Inferior parietal cortex (tissue), 1 donor: ENCODE data around the gene TRIM9.
"Not testable (repeated sequence)": the region's sequence is repeated elsewhere in the genome, so short reads cannot be mapped to it uniquely, and the experiment has no call there.

ENCODE experiments used
- DNase-seq: peaks from one replicate; pipeline ENCODE4 v3.0.0-alpha.2; 2016; ENCODE audit errors: extremely low spot score

The TRIM9 gene

GRCh38 chr14:50963919-50964318, 131.0 kb downstream of the TRIM9 start:
- DNase-seq = no peak

GRCh38 chr14:50961605-50962221, 133.2 kb downstream of the TRIM9 start:
- peak; percentile 43 for DNase-seq

GRCh38 chr14:50957296-50957695, 137.6 kb downstream of the TRIM9 start:
- no peak for DNase-seq

GRCh38 chr14:50956421-50956820, 138.5 kb downstream of the TRIM9 start:
- not testable (repeated sequence) for DNase-seq

GRCh38 chr14:50955373-50956043, 139.4 kb downstream of the TRIM9 start:
- peak; percentile 49 for DNase-seq

- peak; percentile 75 for DNase-seq
Measured at GRCh38 chr14:50954811-50955372, 140.0 kb downstream of the TRIM9 start.

- no peak for DNase-seq
Measured at GRCh38 chr14:50953502-50953901, 141.4 kb downstream of the TRIM9 start.

GRCh38 chr14:50951032-50951431, 143.9 kb downstream of the TRIM9 start:
- DNase-seq = no peak

- DNase-seq = no peak
Measured at GRCh38 chr14:50948205-50948604, 146.7 kb downstream of the TRIM9 start.

- DNase-seq = no peak
Measured at GRCh38 chr14:50947446-50947845, 147.5 kb downstream of the TRIM9 start.

- DNase-seq = no peak
Measured at GRCh38 chr14:50946234-50946935, 148.5 kb downstream of the TRIM9 start.

- no peak for DNase-seq
Measured at GRCh38 chr14:50944647-50945413, 150.1 kb downstream of the TRIM9 start.

- DNase-seq = no peak
Measured at GRCh38 chr14:50943943-50944646, 150.8 kb downstream of the TRIM9 start, which contains the start of gene PYGL. Gene PYGL, minus strand, starts transcription at chr14:50944483. Its CDS starts 80 bp downstream, at chr14:50944403.

GRCh38 chr14:50943261-50943942, 151.5 kb downstream of the TRIM9 start:
- no peak for DNase-seq

GRCh38 chr14:50941638-50942037, 153.3 kb downstream of the TRIM9 start:
- not testable (repeated sequence) for DNase-seq

- DNase-seq = no peak
Measured at GRCh38 chr14:50941151-50941550, 153.8 kb downstream of the TRIM9 start.

GRCh38 chr14:50937800-50938199, 157.1 kb downstream of the TRIM9 start:
- DNase-seq = no peak

- no peak for DNase-seq
Measured at GRCh38 chr14:50937325-50937724, 157.6 kb downstream of the TRIM9 start.

- DNase-seq = no peak
Measured at GRCh38 chr14:50936882-50937281, 158.0 kb downstream of the TRIM9 start.

GRCh38 chr14:50936016-50936340, 158.9 kb downstream of the TRIM9 start:
- no peak for DNase-seq
